ENCODE data around the gene INIP.

INIP gene

GRCh38 chr9:112670991-112671625, 46.8 kb downstream of the INIP start:
- no peak for DNase-seq (ENCODE audit: low spot score)

- DNase-seq (ENCODE audit: low spot score): no peak
Observed at GRCh38 chr9:112669326-112669725, 48.6 kb downstream of the INIP start.

DNA sequence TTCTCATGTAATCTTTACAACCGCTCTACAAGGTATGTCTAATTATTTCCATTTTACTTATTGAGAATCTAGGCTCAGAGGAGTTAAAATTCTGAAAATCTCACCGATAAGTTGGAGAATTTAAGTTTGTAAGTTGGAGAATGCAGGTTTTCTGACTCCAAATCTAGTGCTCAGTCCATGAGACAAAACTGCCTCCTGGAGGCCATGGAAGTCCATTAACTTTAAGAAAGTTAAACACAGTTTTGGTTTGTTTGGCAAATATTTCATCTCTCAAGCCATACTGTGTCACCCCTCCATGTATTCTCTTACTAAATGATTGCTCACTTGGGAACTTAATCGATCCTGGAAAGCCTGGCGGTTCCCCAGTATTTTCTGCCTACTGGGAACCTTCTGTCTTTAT, 52.6 kb downstream of the INIP start:
- DNase-seq (ENCODE audit: low spot score): peak; percentile 27

- DNase-seq (ENCODE audit: low spot score): peak; percentile 52
Observed at GRCh38 chr9:112664531-112664930, 53.4 kb downstream of the INIP start.

GRCh38 chr9:112663681-112664080, 54.2 kb downstream of the INIP start:
- DNase-seq (ENCODE audit: low spot score): no peak

- no peak for DNase-seq (ENCODE audit: low spot score)
Observed at GRCh38 chr9:112659906-112660305, 58.0 kb downstream of the INIP start.

- DNase-seq (ENCODE audit: low spot score): no peak
Observed at GRCh38 chr9:112655668-112656067, 62.2 kb downstream of the INIP start.

- DNase-seq (ENCODE audit: low spot score): no peak
Observed at GRCh38 chr9:112654282-112654681, 63.6 kb downstream of the INIP start.

- no peak for DNase-seq (ENCODE audit: low spot score)
Observed at GRCh38 chr9:112648624-112649023, 69.3 kb downstream of the INIP start.

GRCh38 chr9:112647596-112647995, 70.3 kb downstream of the INIP start:
- no peak for DNase-seq (ENCODE audit: low spot score)

- no peak for DNase-seq (ENCODE audit: low spot score)
Observed at GRCh38 chr9:112642126-112642525, 75.8 kb downstream of the INIP start.

DNA sequence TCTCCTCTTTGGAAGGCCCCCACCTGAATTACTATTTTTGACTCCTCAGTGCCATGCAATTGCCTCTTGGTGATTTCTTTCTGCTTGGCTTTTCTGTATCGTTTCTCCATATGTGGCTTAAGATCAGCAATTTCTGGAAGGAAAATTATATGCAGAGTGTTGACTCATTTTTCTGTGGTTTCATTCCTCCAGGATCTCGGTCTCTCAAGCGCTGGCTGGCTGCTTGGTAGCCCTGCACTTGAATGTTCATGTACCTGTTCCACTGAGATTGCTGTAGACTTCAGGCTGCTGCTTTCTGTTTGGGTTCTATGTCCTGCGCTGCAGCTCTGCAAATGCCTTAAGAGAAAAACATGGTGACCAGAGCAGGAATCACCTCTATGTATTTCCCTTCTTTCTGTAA, 77.6 kb downstream of the INIP start:
- DNase-seq (ENCODE audit: low spot score): no peak

All from hepatic stellate cell (primary cell).